Testis (tissue), 3 donors: ENCODE measurements around the gene FILIP1L. TPM values are rescaled to one million over a fixed set of nuclear protein-coding genes. Genes with fewer than 3 reads are reported as not detected.

ENCODE experiments used
- DNase-seq: peaks from one replicate; pipeline ENCODE4 v3.0.0-alpha.2; 2019
- H3K27ac ChIP-seq, 2 donors: fragments of 200-600 bp; sonication (generic); one replicate each; pipeline ENCODE4 v1.5.1; 2019
- H3K27me3 ChIP-seq: fragments of 200-600 bp; sonication (generic); one replicate; pipeline ENCODE4 v1.5.1; 2019
- H3K36me3 ChIP-seq: fragments of 200-600 bp; sonication (generic); one replicate; pipeline ENCODE4 v1.5.1; 2017; ENCODE audit warnings: low read depth; ENCODE audit errors: missing control alignments
- H3K4me1 ChIP-seq: fragments of 200-600 bp; sonication (generic); one replicate; pipeline ENCODE4 v1.5.1; 2019
- H3K4me3 ChIP-seq, 2 donors: fragments of 200-600 bp; sonication (generic); one replicate each; pipeline ENCODE4 v1.5.1; 2017 to 2019
- H3K9me3 ChIP-seq: fragments of 200-600 bp; sonication (generic); one replicate; pipeline ENCODE4 v1.5.1; 2017
- POLR2A ChIP-seq: fragments of 450-650 bp; IDR thresholded peaks from one replicate; pipeline ENCODE4 v1.6.1; 2017; ENCODE audit warnings: antibody characterized with exemption, mild to moderate bottlenecking, moderate library complexity
- WGBS, 2 donors: methylation state at CpG; one replicate each; pipeline ENCODE4 v1.1.5; 2018; 5-methylcytosine and 5-hydroxymethylcytosine counted together
- intact Hi-C: fragments of 100-400 bp; cut with DNase I; formaldehyde crosslinking; loops from one replicate; pipeline ENCODE4 v1.15.1; 2023; ENCODE audit warnings: low total_unique reads
- polyA plus RNA-seq: library from polyadenylated mRNA; stranded (reverse); fragments of 350-450 nt; fragmentation: Illumina TruSeq; extraction: RNeasy Lipid Tissue Mini Kit (QIAGEN cat#74804); gene quantifications from one replicate; pipeline ENCODE4 v1.2.3, GENCODE V29; 2014; ENCODE audit warnings: low read depth, low replicate concordance; ENCODE audit not compliant: insufficient read depth
- total RNA-seq, 2 donors: library from RNA; depleted of rRNA; stranded (reverse); fragments of >200 nt; gene quantifications; one replicate each; pipeline ENCODE4 v1.2.3, GENCODE V29; 2016
- TF ChIP-seq, protein P1 (sequence below), 3 experiments: fragments of 450-650 bp in 2 of 3; fragments of 200-600 bp in 1 of 3; sonication (generic) in 1 of 3; IDR thresholded peaks; one replicate each; pipeline ENCODE4 v1.5.1; 2016 to 2019; ENCODE audit warnings: antibody characterized with exemption in 3 of 3, mild to moderate bottlenecking in 2 of 3, moderate library complexity in 1 of 3

FILIP1L gene
- total and polyA plus RNA-seq, 3 donors from 2014 or later, result 16.5 to 20.1 (median 16.7) TPM

DNA sequence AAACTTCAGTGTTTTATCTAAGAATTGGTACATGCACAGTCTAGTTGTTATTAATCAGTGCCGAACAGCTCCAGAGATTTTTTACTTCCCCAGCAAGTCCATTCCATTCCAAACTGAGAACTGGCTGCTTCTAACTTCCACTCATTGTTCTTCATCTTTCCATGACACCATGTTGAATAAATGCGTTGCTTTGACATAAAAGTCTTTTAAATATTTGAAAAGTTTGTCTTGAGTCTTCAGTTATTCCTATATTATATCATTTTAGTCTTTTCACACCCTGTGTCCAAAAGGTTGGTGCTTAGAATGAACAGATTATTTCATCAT lies 231.2 kb downstream of the FILIP1L start:
- no peak for DNase-seq
- 63 to 65% methylated on average over 2 of the region's 2 CpGs for WGBS, 2 donors

DNA sequence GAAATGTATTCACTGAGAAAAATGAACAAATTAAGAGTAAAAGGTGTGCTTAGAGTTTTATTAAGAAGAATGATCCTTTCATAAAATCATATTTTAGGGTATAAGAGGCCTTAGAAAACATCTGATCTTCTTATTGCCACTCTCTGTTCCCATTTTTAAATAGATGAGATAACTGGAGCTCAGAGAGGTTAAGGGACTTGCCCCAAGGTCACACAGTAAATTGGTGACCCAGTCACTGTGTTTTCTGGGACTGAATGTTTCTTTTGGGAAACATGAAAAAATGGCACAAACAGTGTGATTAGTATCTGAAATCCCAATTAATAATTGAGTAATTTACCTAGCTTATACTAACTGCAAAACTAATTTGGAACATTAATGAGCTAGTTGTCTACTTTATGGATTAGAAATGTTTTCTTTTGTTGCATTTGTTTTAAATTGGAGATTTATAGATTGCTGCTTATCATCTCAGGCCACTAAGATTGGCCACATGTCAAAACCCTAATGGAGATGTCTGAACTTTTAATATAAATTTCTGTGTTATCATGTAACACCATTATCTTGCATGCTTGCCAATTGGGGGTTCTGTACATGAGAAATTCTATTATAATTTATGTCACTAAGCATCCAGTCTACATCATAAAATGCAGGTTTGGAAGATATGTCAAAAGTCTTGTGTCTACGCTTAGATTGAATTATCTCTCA lies 231.7 kb downstream of the FILIP1L start:
- Histone ChIP-seq H3K27me3 (no peaks in the 10 kb centered on the region), H3K4me3 (no peak overlapping the region), H3K36me3 (no peaks in the 10 kb centered on the region), H3K4me1 (peaks cover 30% of the 10 kb centered on the region), H3K9me3 (no peaks in the 10 kb centered on the region), H3K27ac (peak overlapping the region; percentile 34 to 56)
- DNase-seq, result no peak
- whole genome bisulfite sequencing, 2 donors, result 64 to 71% methylated on average over 1 of the region's 1 CpG
- intact Hi-C loops, result no loop called here
- TF ChIP-seq, protein P1, sequence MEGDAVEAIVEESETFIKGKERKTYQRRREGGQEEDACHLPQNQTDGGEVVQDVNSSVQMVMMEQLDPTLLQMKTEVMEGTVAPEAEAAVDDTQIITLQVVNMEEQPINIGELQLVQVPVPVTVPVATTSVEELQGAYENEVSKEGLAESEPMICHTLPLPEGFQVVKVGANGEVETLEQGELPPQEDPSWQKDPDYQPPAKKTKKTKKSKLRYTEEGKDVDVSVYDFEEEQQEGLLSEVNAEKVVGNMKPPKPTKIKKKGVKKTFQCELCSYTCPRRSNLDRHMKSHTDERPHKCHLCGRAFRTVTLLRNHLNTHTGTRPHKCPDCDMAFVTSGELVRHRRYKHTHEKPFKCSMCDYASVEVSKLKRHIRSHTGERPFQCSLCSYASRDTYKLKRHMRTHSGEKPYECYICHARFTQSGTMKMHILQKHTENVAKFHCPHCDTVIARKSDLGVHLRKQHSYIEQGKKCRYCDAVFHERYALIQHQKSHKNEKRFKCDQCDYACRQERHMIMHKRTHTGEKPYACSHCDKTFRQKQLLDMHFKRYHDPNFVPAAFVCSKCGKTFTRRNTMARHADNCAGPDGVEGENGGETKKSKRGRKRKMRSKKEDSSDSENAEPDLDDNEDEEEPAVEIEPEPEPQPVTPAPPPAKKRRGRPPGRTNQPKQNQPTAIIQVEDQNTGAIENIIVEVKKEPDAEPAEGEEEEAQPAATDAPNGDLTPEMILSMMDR (IDR thresholded peaks at IDR 0.05), result no peak
- TF ChIP-seq POLR2A, result no peak

More for the DNA sequence above, 231.2 kb downstream of the FILIP1L start:
- intact Hi-C loops, result no loop called here
- H3K4me1 ChIP-seq, result peaks cover 30% of the 10 kb centered on the region
- H3K27ac ChIP-seq, result peak overlapping the region in 1 of 2 donors; percentile 29
- no peaks in the 10 kb centered on the region for H3K27me3 ChIP-seq
- no peaks in the 10 kb centered on the region for H3K36me3 ChIP-seq
- TF ChIP-seq, protein P1 (IDR thresholded peaks at IDR 0.05), result no peak
- TF ChIP-seq POLR2A, result no peak
- H3K9me3 ChIP-seq, result no peaks in the 10 kb centered on the region
- H3K4me3 ChIP-seq, result no peak overlapping the region

DNA sequence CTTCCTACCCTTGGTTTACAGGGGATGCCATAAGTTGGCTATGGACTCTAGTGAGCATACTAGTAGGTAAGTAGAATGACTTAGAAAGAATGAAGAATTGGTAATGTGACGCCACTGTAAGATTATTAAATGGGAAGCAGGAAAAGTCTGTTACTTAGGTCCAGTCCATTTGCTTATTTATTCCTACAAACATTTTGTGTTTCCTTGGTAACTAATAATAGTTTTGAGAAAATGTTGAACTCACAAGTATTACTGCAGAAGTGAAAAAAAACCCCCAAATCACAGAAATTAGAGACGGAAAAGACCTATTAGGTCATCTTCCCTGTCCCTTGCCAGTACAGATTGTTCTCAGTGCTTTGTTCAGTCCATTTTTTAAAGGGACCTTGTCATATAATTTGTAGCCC lies 233.2 kb downstream of the FILIP1L start:
- 28 to 32% methylated on average over 2 of the region's 2 CpGs for WGBS, 2 donors
- intact Hi-C loops, result no loop called here

DNA sequence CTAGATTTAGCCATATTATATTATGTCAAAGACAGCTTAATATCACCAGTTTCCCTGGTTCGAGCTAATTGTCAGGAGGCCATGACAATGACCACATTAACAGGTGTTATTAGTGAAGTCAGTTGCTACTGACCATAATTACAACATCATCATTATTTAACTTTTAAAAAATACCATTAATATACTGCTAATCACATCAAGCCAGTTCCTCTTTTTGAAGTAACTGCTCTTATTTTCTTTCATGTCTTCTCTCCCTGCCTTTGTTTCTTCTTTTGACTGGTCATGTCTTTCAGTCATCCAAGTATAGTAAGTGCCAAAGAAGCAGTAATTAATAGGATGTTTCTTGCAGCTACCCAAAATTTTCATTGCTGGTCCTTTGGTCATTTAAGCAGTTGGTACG lies 235.0 kb downstream of the FILIP1L start:
- Histone ChIP-seq H3K27me3 (no peaks in the 10 kb centered on the region), H3K4me1 (peaks cover 25% of the 10 kb centered on the region), H3K9me3 (no peaks in the 10 kb centered on the region), H3K36me3 (no peaks in the 10 kb centered on the region), H3K4me3 (no peak overlapping the region), H3K27ac (peak overlapping the region in 1 of 2 donors; percentile 7)
- intact Hi-C loops, result no loop called here
- no peak for DNase-seq
- no peak for TF ChIP-seq POLR2A
- TF ChIP-seq, protein P1 (IDR thresholded peaks at IDR 0.05), result no peak
- WGBS, 2 donors, result 95 to 100% methylated on average over 2 of the region's 2 CpGs

More for the DNA sequence above, 233.2 kb downstream of the FILIP1L start:
- peak overlapping the region; percentile 34 to 56 for H3K27ac ChIP-seq
- no peaks in the 10 kb centered on the region for H3K27me3 ChIP-seq
- H3K36me3 ChIP-seq, result no peaks in the 10 kb centered on the region
- TF ChIP-seq POLR2A, result no peak
- TF ChIP-seq, protein P1 (IDR thresholded peaks at IDR 0.05), result no peak
- H3K9me3 ChIP-seq, result no peaks in the 10 kb centered on the region
- H3K4me1 ChIP-seq, result peaks cover 30% of the 10 kb centered on the region
- no peak for DNase-seq
- H3K4me3 ChIP-seq, result no peak overlapping the region

DNA sequence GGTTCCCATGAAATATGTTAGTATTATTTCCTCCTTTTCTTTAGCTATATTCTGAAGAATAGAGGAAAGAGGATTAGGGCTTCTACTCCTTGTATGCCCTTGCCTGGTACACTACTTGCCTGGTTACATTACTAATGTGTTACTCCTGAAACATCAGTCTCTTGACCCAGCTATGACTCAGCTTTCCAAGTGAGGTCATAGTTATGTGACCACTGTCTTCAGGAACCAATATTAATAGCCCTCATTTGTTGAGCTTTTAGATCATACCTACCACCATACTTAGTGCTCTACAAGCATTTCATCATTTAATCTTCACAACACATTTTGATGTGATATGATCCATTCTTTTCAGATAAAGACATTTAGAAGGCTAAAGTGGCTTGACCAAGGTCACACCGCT lies 236.3 kb downstream of the FILIP1L start:
- intact Hi-C loops, result no loop called here
- TF ChIP-seq POLR2A, result no peak
- TF ChIP-seq, protein P1 (IDR thresholded peaks at IDR 0.05), result no peak
- peaks cover 23% of the 10 kb centered on the region for H3K4me1 ChIP-seq
- DNase-seq, result no peak
- 100% methylated on average over 1 of the region's 1 CpG for WGBS, 2 donors
- no peaks in the 10 kb centered on the region for H3K27me3 ChIP-seq
- no peak overlapping the region for H3K4me3 ChIP-seq
- H3K27ac ChIP-seq, result peak overlapping the region in 1 of 2 donors; percentile 7
- H3K36me3 ChIP-seq, result no peaks in the 10 kb centered on the region
- H3K9me3 ChIP-seq, result no peaks in the 10 kb centered on the region
